ENCODE data around the gene POF1B. TPM values are rescaled to one million over a fixed set of nuclear protein-coding genes. Genes with fewer than 3 reads are reported as not detected.
"Not testable (repeated sequence)": the region's sequence is repeated elsewhere in the genome, so short reads cannot be mapped to it uniquely, and the experiment has no call there.

Gene POF1B
- total and polyA plus RNA-seq, 2 donors (not counting 3 experiments of a cell fraction or from before 2014, with no cell fraction given) = 0.20 TPM; not detected in 1

DNA sequence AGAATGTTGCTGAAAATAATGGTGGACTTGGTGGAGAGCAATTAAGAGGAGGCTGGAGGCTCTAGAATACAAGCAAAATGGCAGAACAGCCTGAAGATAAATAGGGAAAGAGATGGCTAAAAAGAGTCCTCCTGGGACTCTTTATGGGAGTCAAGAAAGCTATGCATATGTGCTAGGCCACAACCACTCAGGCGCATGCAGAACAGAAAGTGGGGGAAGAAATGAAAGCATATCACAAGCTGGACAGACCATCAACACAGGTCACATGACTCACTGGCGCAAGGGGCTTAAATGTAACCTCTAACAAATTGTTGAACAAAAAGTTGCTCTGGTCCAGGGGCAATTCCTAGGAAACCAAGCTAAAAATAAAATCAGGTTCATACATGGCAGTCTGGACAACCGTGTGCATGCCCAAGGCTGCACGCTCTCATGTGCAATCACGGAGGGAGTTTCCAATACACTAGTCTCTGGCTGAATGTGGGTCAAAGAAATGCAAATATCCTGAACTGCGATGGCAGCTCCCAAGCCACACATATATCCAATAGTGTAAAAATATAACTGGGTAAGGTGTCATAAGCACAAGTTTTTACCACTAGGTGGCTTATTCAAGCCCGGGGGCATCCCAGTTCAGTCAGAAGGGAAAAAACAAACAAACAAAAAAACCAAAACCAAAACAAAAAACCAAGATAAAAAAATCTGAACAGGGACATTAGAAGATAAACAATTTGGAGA lies 90.3 kb downstream of the POF1B start:
- Histone ChIP-seq H3K4me3 (replicated peaks in 1 of 3; ENCODE audit: insufficient read depth in 1 of 3, low read depth in 1 of 3, low read length in 3 of 3) (no peak overlapping the region), H3K9me1 (replicated peaks; ENCODE audit: control insufficient read depth, extremely low read depth, insufficient read depth, low read length) (no peaks in the 10 kb centered on the region), H3K36me3 (ENCODE audit: control insufficient read depth in 2 of 2, extremely low read depth in 1 of 2, insufficient read depth in 2 of 2, low read length in 2 of 2) (no peaks in the 10 kb centered on the region), H3K4me2 (ENCODE audit: insufficient read depth, low read length) (no peak overlapping the region), H3K27ac (ENCODE audit: insufficient read depth, low read depth, low read length) (no peak overlapping the region), H3K9me3 (replicated peaks; ENCODE audit: control insufficient read depth, insufficient read depth, low read length) (no peaks in the 10 kb centered on the region), H3K9ac (replicated peaks; ENCODE audit: extremely low read depth, insufficient read depth, low read length) (no peak overlapping the region), H3K79me2 (ENCODE audit: control insufficient read depth, insufficient read depth, low read length) (no peaks in the 10 kb centered on the region), H2AFZ (ENCODE audit: low read depth, low read length) (no peak overlapping the region), H3K27me3 (ENCODE audit: control insufficient read depth in 2 of 2, insufficient read depth in 2 of 2, low read length in 2 of 2) (no peaks in the 10 kb centered on the region), H4K20me1 (replicated peaks; ENCODE audit: control insufficient read depth, extremely low read depth, insufficient read depth, low read length) (no peaks in the 10 kb centered on the region), H3K4me1 (ENCODE audit: control insufficient read depth, extremely low read depth, insufficient read depth, low read length) (no peaks in the 10 kb centered on the region)
- ChIA-PET POLR2A (no interaction called here), CTCF (no interaction called here)
- intact Hi-C loops (cut with micrococcal nuclease) = no loop called here
- no peak for DNase-seq (ENCODE audit: low read depth, low spot score)
- FAIRE-seq = no peak
- dilution Hi-C loops (cut with MboI; ENCODE audit: extremely low pct_ligation_motif_present, low sequenced_read_pairs) = no loop called here
- no peak for TF ChIP-seq POLR2A (IDR thresholded peaks at IDR 0.05; ENCODE audit: low read depth, low read length)
- TF ChIP-seq EZH2 (IDR thresholded peaks at IDR 0.05; ENCODE audit: borderline replicate concordance, low read depth, low read length, severe bottlenecking) = no peak
- no peak for TF ChIP-seq POLR2AphosphoS5 (IDR thresholded peaks at IDR 0.05; ENCODE audit: insufficient read depth, low read depth, low read length)
- TF ChIP-seq MYC (IDR thresholded peaks at IDR 0.05; ENCODE audit: low read depth, low read length) = no peak
- TF ChIP-seq, protein P1, sequence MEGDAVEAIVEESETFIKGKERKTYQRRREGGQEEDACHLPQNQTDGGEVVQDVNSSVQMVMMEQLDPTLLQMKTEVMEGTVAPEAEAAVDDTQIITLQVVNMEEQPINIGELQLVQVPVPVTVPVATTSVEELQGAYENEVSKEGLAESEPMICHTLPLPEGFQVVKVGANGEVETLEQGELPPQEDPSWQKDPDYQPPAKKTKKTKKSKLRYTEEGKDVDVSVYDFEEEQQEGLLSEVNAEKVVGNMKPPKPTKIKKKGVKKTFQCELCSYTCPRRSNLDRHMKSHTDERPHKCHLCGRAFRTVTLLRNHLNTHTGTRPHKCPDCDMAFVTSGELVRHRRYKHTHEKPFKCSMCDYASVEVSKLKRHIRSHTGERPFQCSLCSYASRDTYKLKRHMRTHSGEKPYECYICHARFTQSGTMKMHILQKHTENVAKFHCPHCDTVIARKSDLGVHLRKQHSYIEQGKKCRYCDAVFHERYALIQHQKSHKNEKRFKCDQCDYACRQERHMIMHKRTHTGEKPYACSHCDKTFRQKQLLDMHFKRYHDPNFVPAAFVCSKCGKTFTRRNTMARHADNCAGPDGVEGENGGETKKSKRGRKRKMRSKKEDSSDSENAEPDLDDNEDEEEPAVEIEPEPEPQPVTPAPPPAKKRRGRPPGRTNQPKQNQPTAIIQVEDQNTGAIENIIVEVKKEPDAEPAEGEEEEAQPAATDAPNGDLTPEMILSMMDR (IDR thresholded peaks at IDR 0.05; ENCODE audit: extremely low read depth in 1 of 2, insufficient read depth in 1 of 2, low read depth in 1 of 2, low read length in 2 of 2) = no peak
- TF ChIP-seq, protein P2, sequence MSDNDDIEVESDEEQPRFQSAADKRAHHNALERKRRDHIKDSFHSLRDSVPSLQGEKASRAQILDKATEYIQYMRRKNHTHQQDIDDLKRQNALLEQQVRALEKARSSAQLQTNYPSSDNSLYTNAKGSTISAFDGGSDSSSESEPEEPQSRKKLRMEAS (IDR thresholded peaks at IDR 0.05; ENCODE audit: insufficient read depth, insufficient read length) = no peak
- BruUV-seq (replicated peaks) = no TSS peak

DNA sequence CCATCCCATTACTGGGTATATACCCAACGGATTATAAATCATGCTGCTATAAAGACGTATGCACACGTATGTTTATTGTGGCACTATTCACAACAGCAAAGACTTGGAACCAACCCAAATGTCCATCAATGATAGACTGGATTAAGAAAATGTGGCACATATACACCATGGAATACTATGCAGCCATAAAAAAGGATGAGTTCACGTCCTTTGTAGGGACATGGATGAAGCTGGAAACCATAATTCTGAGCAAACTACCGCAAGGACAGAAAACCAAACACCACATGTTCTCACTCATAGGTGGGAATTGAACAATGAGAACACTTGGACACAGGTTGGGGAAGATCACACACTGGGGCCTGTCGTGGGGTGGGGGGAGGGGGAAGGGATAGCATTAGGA lies 94.2 kb downstream of the POF1B start:
- H4K20me1 ChIP-seq (replicated peaks; ENCODE audit: control insufficient read depth, extremely low read depth, insufficient read depth, low read length); H2AFZ ChIP-seq (ENCODE audit: low read depth, low read length); FAIRE-seq; H3K9me3 ChIP-seq (replicated peaks; ENCODE audit: control insufficient read depth, insufficient read depth, low read length); H3K27me3 ChIP-seq (ENCODE audit: control insufficient read depth in 2 of 2, insufficient read depth in 2 of 2, low read length in 2 of 2); H3K4me1 ChIP-seq (ENCODE audit: control insufficient read depth, extremely low read depth, insufficient read depth, low read length); CTCF ChIA-PET; H3K27ac ChIP-seq (ENCODE audit: insufficient read depth, low read depth, low read length); H3K4me3 ChIP-seq (replicated peaks in 1 of 3; ENCODE audit: insufficient read depth in 1 of 3, low read depth in 1 of 3, low read length in 3 of 3); H3K9me1 ChIP-seq (replicated peaks; ENCODE audit: control insufficient read depth, extremely low read depth, insufficient read depth, low read length); H3K36me3 ChIP-seq (ENCODE audit: control insufficient read depth in 2 of 2, extremely low read depth in 1 of 2, insufficient read depth in 2 of 2, low read length in 2 of 2); H3K9ac ChIP-seq (replicated peaks; ENCODE audit: extremely low read depth, insufficient read depth, low read length); dilution Hi-C loops (cut with MboI; ENCODE audit: extremely low pct_ligation_motif_present, low sequenced_read_pairs); H3K79me2 ChIP-seq (ENCODE audit: control insufficient read depth, insufficient read depth, low read length); DNase-seq (ENCODE audit: low read depth, low spot score); BruUV-seq (replicated peaks); intact Hi-C loops (cut with micrococcal nuclease); POLR2A ChIA-PET; H3K4me2 ChIP-seq (ENCODE audit: insufficient read depth, low read length): not testable (repeated sequence)

All from endothelial cell of umbilical vein (primary cell).